T-helper 1 cell treated with Interleukin-12 subunit alpha and Interleukin-12 subunit beta and Interleukin-4 antibody, amounts not matched to agents 30 μg/mL and 1 μg/mL, for 36 hours (primary cell): Measurements from ENCODE around the gene GFPT2.

Source experiments
- H3K27ac Mint-ChIP-seq: one replicate; pipeline ENCODE4 v1.8.0; 2021; ENCODE audit warnings: mild to moderate bottlenecking, mixed read lengths
- H3K27me3 Mint-ChIP-seq: one replicate; pipeline ENCODE4 v1.8.0; 2021; ENCODE audit warnings: low read depth, mixed read lengths
- H3K36me3 Mint-ChIP-seq: one replicate; pipeline ENCODE4 v1.8.0; 2021; ENCODE audit warnings: low read depth, mixed read lengths
- H3K4me1 Mint-ChIP-seq: one replicate; pipeline ENCODE4 v1.8.0; 2021; ENCODE audit warnings: low read depth, mixed read lengths
- H3K4me3 Mint-ChIP-seq: one replicate; pipeline ENCODE4 v1.8.0; 2021; ENCODE audit warnings: mild to moderate bottlenecking, moderate library complexity, mixed read lengths
- H3K9me3 Mint-ChIP-seq: one replicate; pipeline ENCODE4 v1.8.0; 2021; ENCODE audit warnings: mixed read lengths

Gene GFPT2

DNA sequence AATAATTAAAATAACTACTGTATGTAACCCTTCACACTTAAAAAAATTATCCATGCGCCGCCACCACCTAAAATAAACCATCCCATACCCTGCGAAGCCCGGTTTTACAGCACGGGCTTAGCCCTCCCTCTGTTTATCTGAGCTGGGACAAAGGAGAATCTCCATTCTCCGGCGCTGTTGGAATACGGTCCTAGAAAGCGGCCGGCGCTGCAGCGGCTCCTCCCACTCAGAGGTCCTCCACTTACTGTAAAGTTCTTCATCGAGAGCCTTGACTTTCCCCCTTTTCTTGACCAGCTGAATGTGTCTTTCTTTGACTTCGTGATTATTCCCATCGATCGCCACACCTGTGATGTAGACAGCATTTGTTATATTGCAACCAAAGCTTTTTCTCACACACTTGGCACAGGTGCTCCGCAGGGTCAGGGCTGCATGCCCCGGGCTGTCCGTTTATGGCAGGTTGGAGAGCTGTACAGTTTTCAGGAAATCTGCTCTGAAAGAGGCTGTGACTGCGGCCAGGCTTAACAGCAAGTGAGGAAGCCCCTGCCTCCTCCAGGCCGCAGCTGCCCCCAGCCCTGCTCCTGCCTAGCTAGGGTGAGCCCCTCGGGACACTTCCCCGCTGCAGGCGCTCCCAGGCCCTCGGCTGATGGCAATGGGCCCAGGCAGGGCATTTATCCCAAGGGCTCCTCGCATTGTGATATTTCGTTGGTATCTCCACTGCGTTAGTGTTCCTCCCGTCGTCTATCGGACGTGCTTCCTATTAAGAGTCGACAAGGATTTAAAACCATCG, 16.7 kb downstream of the GFPT2 start:
- Mint-ChIP-seq H3K27me3 (peaks cover 2% of the 10 kb centered on the region), H3K27ac (no peak overlapping the region), H3K4me1 (no peaks in the 10 kb centered on the region), H3K4me3 (no peak overlapping the region), H3K9me3 (no peaks in the 10 kb centered on the region), H3K36me3 (no peaks in the 10 kb centered on the region)

DNA sequence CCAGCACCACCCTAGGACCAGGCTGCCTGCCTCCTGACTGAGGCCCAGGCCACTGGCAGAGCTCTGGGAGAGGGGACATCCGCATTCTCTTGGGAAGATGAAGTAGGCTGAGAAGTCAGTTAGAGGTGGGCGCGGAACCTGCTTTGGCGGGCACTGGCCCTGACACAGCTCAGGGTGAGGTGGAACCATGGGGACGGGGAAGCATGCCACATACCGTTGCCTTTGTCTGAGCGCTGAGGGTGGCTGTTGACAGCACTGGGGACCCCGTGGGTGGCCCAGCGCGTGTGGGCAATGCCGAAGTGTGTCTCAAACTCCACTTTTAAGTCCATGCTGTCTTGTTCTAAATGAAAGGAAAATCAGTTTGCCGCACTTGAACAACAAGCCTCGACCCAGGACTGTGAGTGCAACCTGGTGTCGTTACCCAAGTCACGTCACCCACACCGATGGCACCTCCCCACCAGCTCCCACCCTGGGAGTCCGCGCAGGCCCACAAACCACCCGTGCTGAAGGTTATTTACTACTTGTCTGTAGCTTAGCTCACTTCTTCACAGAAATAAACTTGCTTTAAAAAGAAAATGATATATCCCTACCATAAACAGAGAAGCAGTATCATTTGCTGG, 17.4 kb downstream of the GFPT2 start:
- Mint-ChIP-seq H3K27ac (no peak overlapping the region), H3K4me3 (no peak overlapping the region), H3K4me1 (no peaks in the 10 kb centered on the region), H3K27me3 (peaks cover 9% of the 10 kb centered on the region), H3K36me3 (no peaks in the 10 kb centered on the region), H3K9me3 (no peaks in the 10 kb centered on the region)

DNA sequence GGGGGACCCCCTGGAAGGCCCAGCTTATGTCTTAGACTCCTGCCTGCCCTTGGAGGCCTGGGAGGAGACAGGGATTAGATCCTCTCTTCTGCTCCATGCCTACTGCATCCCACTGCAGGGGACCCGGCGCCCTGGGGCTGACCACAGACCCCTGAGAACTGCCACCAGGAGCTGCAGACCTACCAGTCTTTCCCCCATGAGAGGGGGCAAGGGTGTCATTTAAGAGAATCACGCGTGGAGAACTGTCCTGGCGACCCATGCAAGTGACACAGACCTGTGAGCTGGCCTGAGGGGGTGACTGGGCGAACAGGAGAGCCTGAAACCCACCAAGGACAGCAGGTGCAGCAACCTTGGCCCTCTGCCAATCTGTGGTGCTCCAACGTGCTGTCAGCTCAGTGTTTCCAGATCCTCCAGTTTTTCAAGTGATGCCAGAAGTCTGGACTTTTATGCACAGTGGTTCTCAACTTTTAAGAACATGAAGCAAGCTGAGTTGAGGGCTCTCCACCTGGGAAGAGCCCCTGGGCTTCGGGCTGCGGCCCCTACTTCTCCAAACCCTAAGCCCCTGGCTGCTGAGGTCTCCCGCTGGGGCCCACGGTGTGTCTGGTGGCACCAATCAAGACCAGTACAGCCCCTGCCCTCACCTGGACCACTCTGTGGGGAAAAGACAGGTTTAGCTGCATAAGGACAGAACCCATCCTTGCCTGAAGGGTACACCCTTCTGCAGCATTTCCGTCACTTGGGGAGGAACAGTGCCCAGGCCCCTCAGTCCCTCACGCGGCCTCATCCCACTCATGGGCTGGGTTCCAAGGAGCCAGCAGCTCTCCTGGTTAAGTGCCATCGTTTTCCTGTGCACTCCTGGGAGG, 18.2 kb downstream of the GFPT2 start:
- Mint-ChIP-seq H3K27me3 (peaks cover 15% of the 10 kb centered on the region), H3K4me1 (no peaks in the 10 kb centered on the region), H3K4me3 (no peak overlapping the region), H3K36me3 (no peaks in the 10 kb centered on the region), H3K27ac (no peak overlapping the region), H3K9me3 (no peaks in the 10 kb centered on the region)

DNA sequence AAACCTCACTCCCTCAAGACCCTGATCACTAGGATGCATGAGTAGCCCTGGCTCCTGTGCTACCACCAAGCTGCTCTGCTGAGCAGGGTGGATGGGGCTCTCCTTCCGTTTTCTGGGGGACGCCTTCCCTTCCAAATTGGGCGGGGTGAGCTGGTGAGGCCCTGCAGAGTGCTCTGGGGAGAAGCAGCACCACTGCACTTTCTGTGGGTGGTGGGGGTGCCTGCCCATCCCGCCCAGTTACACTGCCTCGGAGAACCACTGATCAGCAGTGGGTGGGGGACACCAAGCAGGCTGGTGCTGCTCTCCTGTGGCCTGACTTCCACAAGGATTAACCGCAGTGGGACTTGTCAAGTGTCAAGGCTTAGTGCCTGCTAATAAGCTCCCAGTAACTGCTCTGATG, 19.0 kb downstream of the GFPT2 start:
- no peak overlapping the region for H3K4me3 Mint-ChIP-seq
- no peak overlapping the region for H3K27ac Mint-ChIP-seq
- no peaks in the 10 kb centered on the region for H3K4me1 Mint-ChIP-seq
- no peaks in the 10 kb centered on the region for H3K36me3 Mint-ChIP-seq
- H3K9me3 Mint-ChIP-seq: no peaks in the 10 kb centered on the region
- H3K27me3 Mint-ChIP-seq: peaks cover 15% of the 10 kb centered on the region

DNA sequence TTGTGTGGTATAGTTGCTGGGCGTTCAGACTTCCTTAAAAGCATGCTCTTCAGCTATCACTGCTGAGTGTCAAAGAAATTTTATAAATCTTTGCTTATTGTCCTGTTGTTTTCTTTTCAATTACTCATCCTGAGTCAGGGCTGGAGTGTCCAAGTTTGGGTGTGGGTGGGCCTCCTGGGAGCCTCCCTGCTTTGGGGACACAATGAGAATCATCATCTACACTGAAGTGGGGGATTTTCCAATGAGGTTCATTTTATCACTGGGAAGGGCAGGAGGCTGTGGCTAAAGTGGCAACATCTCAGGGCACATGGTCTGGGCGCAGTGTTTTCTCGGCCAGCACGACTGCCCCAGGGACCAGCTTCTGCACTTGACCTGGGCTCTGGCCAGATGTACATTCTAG, 19.5 kb downstream of the GFPT2 start:
- H3K27ac Mint-ChIP-seq: no peak overlapping the region

DNA sequence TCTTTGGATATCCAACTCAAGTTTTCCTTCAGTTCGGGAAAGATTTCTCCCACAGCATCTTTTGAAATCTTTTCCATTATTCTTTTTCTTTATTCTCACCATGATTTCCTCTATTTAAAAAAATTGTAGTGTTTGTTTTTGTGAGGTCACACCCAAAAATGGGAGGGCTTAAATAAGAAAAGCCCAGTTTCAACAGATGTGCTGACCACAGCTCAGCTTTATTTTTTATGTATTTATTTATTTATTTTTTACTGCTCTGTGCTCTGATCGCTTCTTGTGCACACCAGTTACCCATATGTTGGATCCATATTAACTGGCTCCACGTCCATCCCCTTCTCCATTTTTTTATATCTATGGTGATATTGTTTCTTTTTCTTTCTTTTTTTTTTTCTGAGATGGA, 20.3 kb downstream of the GFPT2 start:
- Mint-ChIP-seq H3K27me3 (peaks cover 15% of the 10 kb centered on the region), H3K4me1 (no peaks in the 10 kb centered on the region), H3K4me3 (no peak overlapping the region), H3K9me3 (no peaks in the 10 kb centered on the region), H3K27ac (no peak overlapping the region), H3K36me3 (no peaks in the 10 kb centered on the region)

More for the DNA sequence above, 19.5 kb downstream of the GFPT2 start:
- H3K36me3 Mint-ChIP-seq: no peaks in the 10 kb centered on the region
- no peaks in the 10 kb centered on the region for H3K9me3 Mint-ChIP-seq
- H3K4me1 Mint-ChIP-seq: no peaks in the 10 kb centered on the region
- H3K4me3 Mint-ChIP-seq: no peak overlapping the region
- peaks cover 15% of the 10 kb centered on the region for H3K27me3 Mint-ChIP-seq

DNA sequence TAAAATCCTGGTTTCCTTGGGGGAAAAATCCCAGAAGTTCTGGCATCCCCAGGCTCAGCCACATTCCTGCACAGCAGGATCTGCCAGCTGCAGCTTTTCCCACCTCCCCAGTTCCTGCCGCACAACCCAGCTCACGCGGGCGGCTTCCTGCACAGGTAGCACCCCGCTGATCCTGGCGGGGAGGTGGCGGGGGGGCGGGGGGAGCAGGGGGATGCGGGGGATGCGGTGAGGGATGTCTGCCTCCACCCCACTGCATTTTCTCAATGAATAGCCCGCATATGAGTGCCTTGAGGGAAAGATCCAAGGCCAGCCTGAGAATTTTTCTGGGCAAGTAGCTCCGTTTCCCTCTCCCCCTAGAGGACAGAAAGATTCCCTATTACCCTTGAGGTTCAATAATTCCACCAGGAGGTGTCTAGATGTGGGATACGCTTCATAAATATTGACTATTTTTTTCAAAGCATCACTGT, 21.1 kb downstream of the GFPT2 start:
- Mint-ChIP-seq H3K9me3 (no peaks in the 10 kb centered on the region), H3K36me3 (no peaks in the 10 kb centered on the region), H3K27me3 (peaks cover 15% of the 10 kb centered on the region), H3K4me1 (no peaks in the 10 kb centered on the region), H3K4me3 (no peak overlapping the region), H3K27ac (no peak overlapping the region)

DNA sequence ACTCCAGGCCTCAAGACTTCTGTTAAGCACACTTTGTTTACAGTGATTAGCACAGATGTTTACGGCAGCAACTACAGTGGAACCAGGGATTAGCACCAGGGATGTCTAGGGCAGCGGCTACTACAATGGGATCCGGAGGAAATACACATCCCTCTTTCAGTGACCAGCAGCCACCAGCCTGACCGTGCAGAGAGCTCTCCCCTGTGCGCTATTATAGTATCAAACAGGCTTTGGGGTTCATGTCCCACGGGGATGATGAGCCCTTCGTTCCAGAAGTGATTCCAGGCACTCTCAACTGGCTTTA, 21.5 kb downstream of the GFPT2 start:
- H3K9me3 Mint-ChIP-seq: no peaks in the 10 kb centered on the region
- H3K27ac Mint-ChIP-seq: no peak overlapping the region
- peaks cover 15% of the 10 kb centered on the region for H3K27me3 Mint-ChIP-seq
- no peaks in the 10 kb centered on the region for H3K36me3 Mint-ChIP-seq
- no peaks in the 10 kb centered on the region for H3K4me1 Mint-ChIP-seq
- no peak overlapping the region for H3K4me3 Mint-ChIP-seq

DNA sequence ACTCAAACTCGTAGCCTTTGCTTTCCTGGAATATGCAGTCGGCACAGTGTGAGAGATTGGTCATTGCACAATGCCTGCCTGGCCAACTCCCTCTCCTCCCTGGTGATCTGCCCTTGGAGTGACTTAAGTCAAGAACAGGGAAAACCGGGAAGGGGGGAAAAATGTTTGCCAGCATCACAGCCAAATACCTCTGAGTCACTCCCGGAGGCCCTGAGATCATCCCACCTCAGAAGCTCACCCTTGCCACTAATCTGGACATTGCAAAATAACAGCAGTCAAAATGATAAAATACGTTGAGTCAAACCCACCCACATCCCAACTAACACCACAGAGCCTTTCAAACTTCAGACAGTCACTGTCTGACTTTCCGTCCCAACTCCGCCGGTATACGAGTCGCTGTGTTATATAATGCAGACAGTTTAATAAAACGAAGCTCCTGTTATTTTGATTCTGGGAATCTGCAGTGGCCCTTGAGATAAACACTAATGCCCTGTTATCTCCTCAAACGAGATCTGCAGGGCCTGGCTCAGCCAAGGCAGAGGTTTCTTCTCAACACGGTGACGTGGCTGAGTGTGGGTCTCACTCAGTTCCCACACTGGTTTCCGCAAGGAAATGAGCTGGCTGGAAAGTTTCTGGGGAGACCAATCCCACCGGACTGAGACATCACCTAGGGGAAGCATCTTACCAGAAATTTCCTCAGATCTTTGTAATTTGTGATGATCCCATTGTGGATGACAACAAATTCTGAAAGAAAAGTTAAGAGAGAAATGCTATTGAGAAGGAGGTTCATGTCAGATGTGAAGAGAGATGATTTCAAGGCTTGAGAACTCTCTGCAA, 22.1 kb downstream of the GFPT2 start:
- H3K4me3 Mint-ChIP-seq: no peak overlapping the region
- H3K27me3 Mint-ChIP-seq: peaks cover 15% of the 10 kb centered on the region
- H3K4me1 Mint-ChIP-seq: no peaks in the 10 kb centered on the region
- no peak overlapping the region for H3K27ac Mint-ChIP-seq
- H3K9me3 Mint-ChIP-seq: no peaks in the 10 kb centered on the region
- no peaks in the 10 kb centered on the region for H3K36me3 Mint-ChIP-seq

DNA sequence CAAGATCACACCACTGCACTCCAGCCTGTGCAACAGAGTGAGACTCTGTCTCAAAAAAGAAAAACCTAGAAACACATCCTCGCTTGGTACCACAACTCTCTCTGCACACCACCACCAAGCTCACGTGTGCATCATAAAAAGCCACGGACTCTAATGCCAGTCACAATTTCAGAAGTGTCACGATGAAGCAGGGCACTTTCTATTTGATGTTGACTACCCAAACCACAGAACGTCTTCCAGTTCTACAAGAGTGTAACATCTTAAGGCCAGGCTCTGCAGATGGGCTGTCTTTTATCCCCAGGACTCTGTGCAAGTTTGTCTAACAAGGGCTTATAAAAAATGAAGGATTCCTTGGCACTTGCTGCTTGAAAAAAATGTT, 22.9 kb downstream of the GFPT2 start:
- H3K4me1 Mint-ChIP-seq: no peaks in the 10 kb centered on the region
- no peaks in the 10 kb centered on the region for H3K9me3 Mint-ChIP-seq

DNA sequence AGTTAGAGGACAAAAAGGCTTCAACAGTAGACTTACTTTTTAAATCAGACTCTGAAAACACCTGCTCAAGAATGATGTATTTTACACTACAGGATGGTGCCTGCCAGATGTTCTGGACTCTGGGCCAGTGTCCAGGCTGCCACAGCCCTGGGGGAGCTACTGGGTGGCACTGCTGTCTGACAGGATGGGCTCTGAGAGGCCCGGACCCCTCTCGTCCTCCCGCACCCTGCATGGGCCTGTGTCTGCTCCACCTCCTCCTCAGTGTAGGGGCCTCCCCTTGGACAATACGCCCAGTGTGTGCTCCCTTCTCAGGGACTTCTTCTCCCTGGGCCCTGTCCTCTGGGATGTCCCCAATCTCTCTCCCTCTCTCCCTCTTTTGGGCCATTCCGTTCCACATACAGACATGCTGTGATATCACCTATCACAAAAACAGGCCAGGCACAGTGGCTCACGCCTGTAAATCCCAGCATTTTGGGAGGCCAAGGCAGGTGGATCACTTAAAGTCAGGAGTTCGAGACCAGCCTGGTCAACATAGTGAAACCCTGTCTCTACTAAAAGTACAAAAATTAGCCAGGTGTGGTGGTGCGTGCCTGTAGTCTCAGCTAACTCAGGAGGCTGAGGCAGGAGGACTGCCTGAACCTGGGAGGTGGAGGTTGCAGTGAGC, 23.4 kb downstream of the GFPT2 start:
- H3K27me3 Mint-ChIP-seq: peaks cover 15% of the 10 kb centered on the region
- H3K4me1 Mint-ChIP-seq: no peaks in the 10 kb centered on the region
- H3K9me3 Mint-ChIP-seq: no peaks in the 10 kb centered on the region
- no peak overlapping the region for H3K27ac Mint-ChIP-seq
- H3K36me3 Mint-ChIP-seq: no peaks in the 10 kb centered on the region
- H3K4me3 Mint-ChIP-seq: no peak overlapping the region

More for the DNA sequence above, 22.9 kb downstream of the GFPT2 start:
- Mint-ChIP-seq H3K27me3 (peaks cover 15% of the 10 kb centered on the region), H3K4me3 (no peak overlapping the region), H3K27ac (no peak overlapping the region), H3K36me3 (no peaks in the 10 kb centered on the region)

DNA sequence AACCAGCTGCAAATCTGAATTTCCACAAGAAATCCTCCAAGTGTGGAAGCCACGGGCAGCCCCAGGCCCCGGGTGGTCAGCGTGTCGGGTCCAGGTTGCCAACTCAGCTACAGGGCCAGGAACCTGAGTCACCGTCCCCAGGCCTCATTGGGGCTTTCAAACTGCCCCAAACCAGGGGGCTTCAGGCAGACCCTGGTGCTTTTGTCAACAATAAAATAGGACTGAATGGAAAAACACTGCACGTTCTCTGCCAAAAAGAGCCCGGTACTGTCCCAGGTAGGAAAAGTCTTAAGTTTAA, 24.0 kb downstream of the GFPT2 start:
- Mint-ChIP-seq H3K9me3 (no peaks in the 10 kb centered on the region), H3K4me3 (no peak overlapping the region), H3K4me1 (no peaks in the 10 kb centered on the region)

DNA sequence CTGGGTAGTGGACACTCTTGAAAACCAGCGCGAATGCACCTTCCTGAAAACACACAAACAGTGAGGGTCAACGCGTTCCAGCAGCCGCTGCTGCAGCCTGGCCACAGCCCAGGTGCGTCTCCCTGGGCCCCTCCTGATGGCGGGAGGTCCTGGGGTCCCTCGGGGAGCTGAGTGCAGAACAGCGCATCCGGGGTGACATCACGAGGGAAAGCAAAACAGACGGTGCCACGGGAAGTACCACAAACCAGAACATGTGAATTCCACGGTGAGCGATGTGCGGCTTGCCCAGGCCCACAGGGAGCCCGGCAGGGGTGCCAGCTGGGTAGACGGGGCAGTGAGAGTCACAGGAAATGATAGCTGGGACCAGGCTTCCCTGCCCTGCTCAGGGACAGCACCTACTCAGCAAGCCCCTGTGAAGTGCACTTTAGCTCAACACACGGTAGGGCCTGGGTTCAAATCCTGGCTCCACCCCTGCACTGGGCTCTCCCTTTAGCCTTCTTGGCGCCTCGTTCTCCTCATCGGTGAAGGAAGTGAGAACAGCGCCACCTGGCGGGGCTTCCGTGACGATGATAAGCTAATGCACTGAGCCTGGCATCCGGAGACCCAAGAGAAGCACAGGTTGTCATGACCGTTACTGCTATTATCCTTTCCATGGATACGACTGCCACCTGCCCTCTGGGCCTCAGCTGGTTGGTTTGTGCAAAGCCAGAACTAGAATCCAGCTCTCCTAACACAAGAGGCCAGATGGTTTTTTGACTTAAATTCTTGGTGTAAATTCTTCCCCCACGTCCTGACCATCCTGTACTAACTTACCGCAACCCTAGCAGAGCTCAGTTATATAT, 24.6 kb downstream of the GFPT2 start:
- Mint-ChIP-seq H3K9me3 (no peaks in the 10 kb centered on the region), H3K27me3 (peaks cover 15% of the 10 kb centered on the region), H3K4me1 (no peaks in the 10 kb centered on the region), H3K4me3 (no peak overlapping the region), H3K27ac (no peak overlapping the region), H3K36me3 (no peaks in the 10 kb centered on the region)

More for the DNA sequence above, 24.0 kb downstream of the GFPT2 start:
- H3K36me3 Mint-ChIP-seq: no peaks in the 10 kb centered on the region
- peaks cover 15% of the 10 kb centered on the region for H3K27me3 Mint-ChIP-seq
- no peak overlapping the region for H3K27ac Mint-ChIP-seq
